Endothelial cell of umbilical vein (primary cell): ENCODE measurements around the gene TMEM54. TPM values are rescaled to one million over a fixed set of nuclear protein-coding genes. Genes with fewer than 3 reads are reported as not detected.
A peak's percentile ranks its signal among the peaks of the same experiment; 100 is the strongest.

Experiments
- BruUV-seq: library from RNA; stranded (reverse); fragments of 400-500 nt; replicated peaks from 2 replicates; lab custom pipeline; 2021; lab: Mats Ljungman, UMichigan
- CTCF ChIA-PET: fragments of 300-600, 350-600 bp; sonication (Branson Sonifier 250); formaldehyde crosslinking; loops from one replicate; lab custom pipeline; 2021; ENCODE audit warnings: antibody characterized with exemption, inconsistent platforms; lab: Charles Lee
- POLR2A ChIA-PET: fragments of 300-600, 350-600 bp; sonication (Branson Sonifier 250); formaldehyde crosslinking; loops from one replicate; lab custom pipeline; 2021; ENCODE audit warnings: antibody characterized with exemption, inconsistent platforms; lab: Charles Lee
- DNase-seq: peaks from one replicate; pipeline ENCODE4 v3.0.0-alpha.2; 2011; ENCODE audit warnings: low read depth, low spot score
- FAIRE-seq: peaks from 2 replicates; lab custom pipeline; 2011; peaks lifted over from hg19 to GRCh38; lab: Jason Lieb, UNC
- H2AFZ ChIP-seq: 2 replicates; pipeline ENCODE4 v1.6.0; 2012; ENCODE audit warnings: low read depth, low read length, control low read depth, inconsistent platforms
- H3K27ac ChIP-seq: 2 replicates; pipeline ENCODE4 v1.5.1; 2011; ENCODE audit warnings: low read depth, mild to moderate bottlenecking, control low read depth, low read length, moderate library complexity; ENCODE audit not compliant: insufficient read depth
- H3K27me3 ChIP-seq, 2 experiments: 2 replicates each; pipeline versions ENCODE4 v1.6.0 to v1.6.1; 2011; ENCODE audit warnings: low read length in 2 of 2, mixed read lengths in 1 of 2; ENCODE audit not compliant: control insufficient read depth in 2 of 2, insufficient read depth in 2 of 2
- H3K36me3 ChIP-seq, 2 experiments: 2 replicates in 1 of 2; 3 replicates in 1 of 2; pipeline ENCODE4 v1.5.1; 2011; ENCODE audit warnings: low read length in 2 of 2, mild to moderate bottlenecking in 1 of 2, moderate library complexity in 1 of 2; ENCODE audit not compliant: control insufficient read depth in 2 of 2, insufficient read depth in 2 of 2; ENCODE audit errors: extremely low read depth in 1 of 2
- H3K4me1 ChIP-seq: 3 replicates; pipeline ENCODE4 v1.5.1; 2011; ENCODE audit warnings: mild to moderate bottlenecking, low read length; ENCODE audit not compliant: control insufficient read depth, insufficient read depth; ENCODE audit errors: extremely low read depth
- H3K4me2 ChIP-seq: 2 replicates; pipeline ENCODE4 v1.6.1; 2011; ENCODE audit warnings: low read length, control low read depth, mixed read lengths; ENCODE audit not compliant: insufficient read depth
- H3K4me3 ChIP-seq, 3 experiments: fragments of 200-600 bp in 1 of 3; sonication (generic), shearing (Covaris generic) in 1 of 3; replicated peaks in 1 of 3; 2 replicates each; pipeline ENCODE4 v1.5.1; 2011 to 2016; ENCODE audit warnings: control low read depth in 3 of 3, low read length in 3 of 3, mild to moderate bottlenecking in 2 of 3, inconsistent platforms in 1 of 3, low read depth in 1 of 3, moderate library complexity in 1 of 3; ENCODE audit not compliant: insufficient read depth in 1 of 3
- H3K79me2 ChIP-seq: 2 replicates; pipeline ENCODE4 v1.6.0; 2012; ENCODE audit warnings: low read length, inconsistent platforms; ENCODE audit not compliant: control insufficient read depth, insufficient read depth
- H3K9ac ChIP-seq: replicated peaks from 2 replicates; pipeline ENCODE3; 2011; ENCODE audit warnings: low read length, control low read depth; ENCODE audit not compliant: insufficient read depth; ENCODE audit errors: extremely low read depth
- H3K9me1 ChIP-seq: replicated peaks from 3 replicates; pipeline ENCODE4 v1.6.0; 2011; ENCODE audit warnings: mild to moderate bottlenecking, low read length; ENCODE audit not compliant: control insufficient read depth, insufficient read depth; ENCODE audit errors: extremely low read depth
- H3K9me3 ChIP-seq: replicated peaks from 2 replicates; pipeline ENCODE4 v1.5.1; 2012; ENCODE audit warnings: low read length, inconsistent platforms; ENCODE audit not compliant: control insufficient read depth, insufficient read depth
- H4K20me1 ChIP-seq: replicated peaks from 2 replicates; pipeline ENCODE3; 2011; ENCODE audit warnings: mild to moderate bottlenecking, low read length; ENCODE audit not compliant: control insufficient read depth, insufficient read depth; ENCODE audit errors: extremely low read depth
- EZH2 ChIP-seq: IDR thresholded peaks from 2 replicates; pipeline ENCODE4 v1.6.1; 2012; ENCODE audit warnings: borderline replicate concordance, low read depth, mild to moderate bottlenecking, moderate library complexity, low read length, inconsistent platforms; ENCODE audit not compliant: severe bottlenecking
- MAX ChIP-seq: IDR thresholded peaks from 2 replicates; pipeline ENCODE4 v1.6.1; 2011; ENCODE audit not compliant: insufficient read depth, insufficient read length
- POLR2A ChIP-seq: IDR thresholded peaks from 2 replicates; pipeline ENCODE4 v1.6.1; 2012; ENCODE audit warnings: low read depth, mild to moderate bottlenecking, control low read depth, low read length
- dilution Hi-C: fragments of 300-500 bp; cut with MboI; formaldehyde crosslinking; loops from one replicate; pipeline ENCODE4 v1.15.0; 2019; ENCODE audit warnings: low sequenced_read_pairs; ENCODE audit not compliant: extremely low pct_ligation_motif_present
- intact Hi-C: fragments of 100-400 bp; cut with micrococcal nuclease; formaldehyde crosslinking; loops from one replicate; pipeline ENCODE4 v1.10.0; 2022
- polyA plus RNA-seq, 4 experiments: library from polyadenylated mRNA; depleted of rRNA in 3 of 4; stranded (reverse) in 3 of 4; unstranded in 1 of 4; fragments of >200 nt; gene quantifications; 2 replicates each; pipeline versions ENCODE4 v1.2.1 to v1.2.3, GENCODE V29; 2011 to 2012; ENCODE audit warnings: missing spikeins in 1 of 4
- total RNA-seq: library from RNA; stranded (reverse); gene quantifications from 2 replicates; pipeline ENCODE4 v1.2.3, GENCODE V29; 2021

The TMEM54 gene
- total and polyA plus RNA-seq, 2 donors (not counting 3 experiments of a cell fraction or from before 2014, with no cell fraction given), result 23.6 to 77.2 TPM

- CTCF ChIA-PET, result interaction anchor here (1.0 to 5.7 kb wide), 2 partner anchors 13 to 17 kb away, joined by 3 to 51 read pairs; no protein-coding TSS in a partner anchor
- intact Hi-C loops, result no loop called here
- H3K9me1 ChIP-seq, result no peaks in the 10 kb centered on the region
- H3K36me3 ChIP-seq, result no peaks in the 10 kb centered on the region
- peaks cover 13 to 19% of the 10 kb centered on the region in 2 experiments for H3K27me3 ChIP-seq
- no peaks in the 10 kb centered on the region for H3K79me2 ChIP-seq
- TF ChIP-seq MAX, result no peak
- FAIRE-seq (no peak), DNase-seq (no peak)
- H3K9me3 ChIP-seq, result no peaks in the 10 kb centered on the region
- no peak overlapping the region for H3K9ac ChIP-seq
- H4K20me1 ChIP-seq, result no peaks in the 10 kb centered on the region
- no peak overlapping the region for H2AFZ ChIP-seq
- no peak overlapping the region for H3K4me2 ChIP-seq
- POLR2A ChIA-PET, result no interaction called here
- peaks cover 8% of the 10 kb centered on the region for H3K4me1 ChIP-seq
- no peak overlapping the region for H3K4me3 ChIP-seq
- dilution Hi-C loops, result no loop called here
- no peak overlapping the region for H3K27ac ChIP-seq
- BruUV-seq, result no TSS peak
Measured at GRCh38 chr1:32894019-32894600, 7.1 kb downstream of the TMEM54 start.

- dilution Hi-C loops (no loop called here), intact Hi-C loops (no loop called here)
- Histone ChIP-seq H3K4me3 (peak overlapping the region; percentile 16 to 35 (median 30)), H3K4me1 (peaks cover 8% of the 10 kb centered on the region), H4K20me1 (no peaks in the 10 kb centered on the region), H2AFZ (peak overlapping the region; percentile 63), H3K27me3 (peaks cover 13 to 19% of the 10 kb centered on the region in 2 experiments), H3K79me2 (no peaks in the 10 kb centered on the region), H3K9me3 (no peaks in the 10 kb centered on the region), H3K9ac (no peak overlapping the region), H3K36me3 (no peaks in the 10 kb centered on the region), H3K27ac (no peak overlapping the region), H3K4me2 (peak overlapping the region; percentile 61), H3K9me1 (no peaks in the 10 kb centered on the region)
- ChIA-PET POLR2A (no interaction called here), CTCF (interaction anchor here (0.8 to 5.7 kb wide), 15 partner anchors 11 to 492 kb away, joined by 3 to 51 read pairs (median 4); no protein-coding TSS in a partner anchor)
- DNase-seq, result no peak
- no peak for FAIRE-seq
- BruUV-seq, result no TSS peak
- TF ChIP-seq POLR2A (no peak), EZH2 (peak; percentile 35)
Measured at GRCh38 chr1:32893198-32894018, 7.8 kb downstream of the TMEM54 start.
